ENCODE data around the gene RERE.

Gene RERE

GRCh38 chr1:8664887-8665286 is 152.6 kb downstream of the RERE start:
- TF ChIP-seq, protein P1, sequence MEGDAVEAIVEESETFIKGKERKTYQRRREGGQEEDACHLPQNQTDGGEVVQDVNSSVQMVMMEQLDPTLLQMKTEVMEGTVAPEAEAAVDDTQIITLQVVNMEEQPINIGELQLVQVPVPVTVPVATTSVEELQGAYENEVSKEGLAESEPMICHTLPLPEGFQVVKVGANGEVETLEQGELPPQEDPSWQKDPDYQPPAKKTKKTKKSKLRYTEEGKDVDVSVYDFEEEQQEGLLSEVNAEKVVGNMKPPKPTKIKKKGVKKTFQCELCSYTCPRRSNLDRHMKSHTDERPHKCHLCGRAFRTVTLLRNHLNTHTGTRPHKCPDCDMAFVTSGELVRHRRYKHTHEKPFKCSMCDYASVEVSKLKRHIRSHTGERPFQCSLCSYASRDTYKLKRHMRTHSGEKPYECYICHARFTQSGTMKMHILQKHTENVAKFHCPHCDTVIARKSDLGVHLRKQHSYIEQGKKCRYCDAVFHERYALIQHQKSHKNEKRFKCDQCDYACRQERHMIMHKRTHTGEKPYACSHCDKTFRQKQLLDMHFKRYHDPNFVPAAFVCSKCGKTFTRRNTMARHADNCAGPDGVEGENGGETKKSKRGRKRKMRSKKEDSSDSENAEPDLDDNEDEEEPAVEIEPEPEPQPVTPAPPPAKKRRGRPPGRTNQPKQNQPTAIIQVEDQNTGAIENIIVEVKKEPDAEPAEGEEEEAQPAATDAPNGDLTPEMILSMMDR (IDR thresholded peaks at IDR 0.05; ENCODE audit: extremely low read depth, missing control alignments): no peak
- DNase-seq (ENCODE audit: low spot score): no peak

GRCh38 chr1:8663915-8664329 is 153.5 kb downstream of the RERE start:
- TF ChIP-seq, protein P1 (IDR thresholded peaks at IDR 0.05; ENCODE audit: extremely low read depth, missing control alignments): no peak

GRCh38 chr1:8663090-8663802 is 154.2 kb downstream of the RERE start:
- TF ChIP-seq, protein P1 (IDR thresholded peaks at IDR 0.05; ENCODE audit: extremely low read depth, missing control alignments): no peak
- no peak for DNase-seq (ENCODE audit: low spot score)

More at GRCh38 chr1:8663915-8664329, 153.5 kb downstream of the RERE start:
- DNase-seq (ENCODE audit: low spot score): peak; percentile 49

DNA sequence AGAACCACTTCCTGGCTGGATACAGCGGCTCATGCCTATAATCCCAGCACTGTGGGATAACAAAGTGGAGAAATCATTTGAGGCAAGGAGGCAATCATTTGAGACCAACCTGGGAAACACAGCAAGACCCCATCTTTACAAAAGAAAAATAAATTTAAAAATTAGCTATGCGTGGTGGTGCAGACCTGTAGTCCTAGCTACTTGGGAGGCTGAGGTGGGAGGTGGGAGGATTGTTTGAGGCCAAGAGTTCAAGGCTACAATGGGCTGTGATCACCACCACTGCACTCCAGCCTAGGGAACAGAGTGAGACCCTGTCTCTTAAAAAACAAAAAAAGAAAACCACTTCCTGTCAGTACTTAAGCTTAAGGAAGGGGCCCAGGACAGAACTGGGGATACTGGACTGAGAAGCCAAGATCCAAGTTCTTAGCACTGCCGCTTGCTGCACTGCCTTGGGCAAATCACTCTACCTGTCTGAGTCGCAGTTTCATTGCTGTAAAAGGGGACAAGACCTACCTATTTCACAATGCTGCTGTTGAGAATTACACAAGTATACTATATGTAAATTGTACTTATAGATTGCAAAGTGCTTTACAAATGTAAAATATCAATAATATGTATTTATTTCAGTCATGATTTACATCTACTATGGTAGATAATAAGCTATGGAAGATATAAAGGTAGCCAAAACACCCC is 154.9 kb downstream of the RERE start:
- TF ChIP-seq, protein P1 (IDR thresholded peaks at IDR 0.05; ENCODE audit: extremely low read depth, missing control alignments): no peak
- no peak for DNase-seq (ENCODE audit: low spot score)

DNA sequence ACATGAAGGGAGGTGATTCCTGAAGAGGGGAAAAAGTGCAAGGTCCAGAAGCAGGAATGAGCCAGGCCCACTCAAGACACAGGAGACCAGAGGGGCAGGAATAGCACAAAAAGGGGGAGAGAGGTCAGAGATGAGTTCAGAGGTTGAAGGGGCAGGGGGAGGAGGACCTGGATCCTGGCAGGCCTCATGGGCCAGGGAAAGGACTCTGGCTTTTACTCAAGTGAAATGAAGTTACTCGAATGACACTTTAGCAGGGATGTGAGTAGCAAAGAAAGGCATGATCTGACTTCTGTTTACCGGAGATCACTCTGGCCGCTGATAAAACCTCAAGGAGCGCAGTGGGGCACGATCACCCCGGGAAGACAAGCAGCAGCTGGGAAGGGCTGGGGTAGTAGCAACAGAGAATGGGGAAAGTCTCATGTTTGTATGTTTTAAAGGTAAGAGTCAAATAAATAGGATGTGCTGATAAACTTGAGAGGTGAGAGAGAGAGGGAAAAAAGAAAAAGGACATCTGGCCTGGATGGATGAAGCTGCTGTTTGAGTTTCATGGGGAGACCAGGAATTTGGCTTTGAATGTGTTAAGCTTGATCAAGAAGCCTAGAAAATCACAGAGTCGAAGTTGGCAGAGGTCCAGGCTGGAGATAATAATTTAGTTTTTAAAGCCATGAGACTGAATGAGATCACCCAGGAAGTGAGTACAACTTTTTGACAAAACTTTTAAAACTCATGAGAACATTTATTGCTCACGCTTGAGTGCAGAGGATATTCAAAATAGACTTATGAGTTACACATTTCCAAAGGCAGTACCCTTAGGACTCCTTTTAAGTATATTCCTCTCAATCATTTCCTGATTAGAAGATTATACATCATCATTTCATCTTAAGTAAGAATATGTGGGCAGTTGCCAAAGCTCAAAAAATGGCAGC is 156.0 kb downstream of the RERE start:
- peak; percentile 45 for DNase-seq (ENCODE audit: low spot score)
- TF ChIP-seq, protein P1 (IDR thresholded peaks at IDR 0.05; ENCODE audit: extremely low read depth, missing control alignments): no peak

GRCh38 chr1:8660411-8660828 is 157.0 kb downstream of the RERE start:
- TF ChIP-seq, protein P1 (IDR thresholded peaks at IDR 0.05; ENCODE audit: extremely low read depth, missing control alignments): no peak
- no peak for DNase-seq (ENCODE audit: low spot score)
